Measurements from ENCODE around the gene FADS6.
"Not testable (repeated sequence)": the region's sequence is repeated elsewhere in the genome, so short reads cannot be mapped to it uniquely, and the experiment has no call there.

FADS6 gene

GRCh38 chr17:74873874-74874614, 19.4 kb downstream of the FADS6 start:
- peaks cover 15 to 16% of the 10 kb centered on the region in 2 experiments for H3K4me1 ChIP-seq (ENCODE audit: control insufficient read depth in 1 of 2, insufficient read depth in 1 of 2, low read depth in 1 of 2, low read length in 1 of 2)
- H3K9me3 ChIP-seq = no peaks in the 10 kb centered on the region
- TF ChIP-seq CTCF (IDR thresholded peaks at IDR 0.05) = no peak
- H3K27me3 ChIP-seq = peaks cover 8% of the 10 kb centered on the region
- H3K27ac ChIP-seq = peak overlapping the region; percentile 90
- H3K36me3 ChIP-seq = no peaks in the 10 kb centered on the region
- H3K4me3 ChIP-seq (ENCODE audit: low read depth in 1 of 2, low read length in 1 of 2) = peak overlapping the region; percentile 81 to 93

GRCh38 chr17:74873037-74873873, 20.2 kb downstream of the FADS6 start:
- Histone ChIP-seq H3K4me3 (ENCODE audit: low read depth in 1 of 2, low read length in 1 of 2) (peak overlapping the region; percentile 81 to 93), H3K27ac (peak overlapping the region; percentile 90), H3K27me3 (peaks cover 15% of the 10 kb centered on the region), H3K9me3 (no peaks in the 10 kb centered on the region), H3K4me1 (ENCODE audit: control insufficient read depth in 1 of 2, insufficient read depth in 1 of 2, low read depth in 1 of 2, low read length in 1 of 2) (peaks cover 15 to 16% of the 10 kb centered on the region in 2 experiments), H3K36me3 (no peaks in the 10 kb centered on the region)
- peak; percentile 7 for TF ChIP-seq CTCF (IDR thresholded peaks at IDR 0.05)

GRCh38 chr17:74872313-74873036, 21.0 kb downstream of the FADS6 start, which contains the start of gene FDXR:
TSS of gene FDXR (minus strand) at chr17:74872994. CDS start at chr17:74872944, 50 bp downstream.
- no peak for TF ChIP-seq CTCF (IDR thresholded peaks at IDR 0.05)
- no peaks in the 10 kb centered on the region for H3K9me3 ChIP-seq

GRCh38 chr17:74871356-74872076, 21.9 kb downstream of the FADS6 start:
- Histone ChIP-seq H3K27me3 (peaks cover 15% of the 10 kb centered on the region), H3K4me3 (ENCODE audit: low read depth in 1 of 2, low read length in 1 of 2) (no peak overlapping the region), H3K36me3 (no peaks in the 10 kb centered on the region), H3K4me1 (ENCODE audit: control insufficient read depth in 1 of 2, insufficient read depth in 1 of 2, low read depth in 1 of 2, low read length in 1 of 2) (peaks cover 15 to 16% of the 10 kb centered on the region in 2 experiments), H3K9me3 (no peaks in the 10 kb centered on the region), H3K27ac (no peak overlapping the region)
- no peak for TF ChIP-seq CTCF (IDR thresholded peaks at IDR 0.05)

More at GRCh38 chr17:74872313-74873036, 21.0 kb downstream of the FADS6 start, which contains the start of gene FDXR:
- Histone ChIP-seq H3K36me3 (no peaks in the 10 kb centered on the region), H3K27me3 (peaks cover 15% of the 10 kb centered on the region), H3K4me3 (ENCODE audit: low read depth in 1 of 2, low read length in 1 of 2) (peak within 1 kb of the TSS; percentile 81 to 93), H3K4me1 (ENCODE audit: control insufficient read depth in 1 of 2, insufficient read depth in 1 of 2, low read depth in 1 of 2, low read length in 1 of 2) (peaks cover 15 to 16% of the 10 kb centered on the region in 2 experiments), H3K27ac (peak within 1 kb of the TSS; percentile 90)

- H3K27me3 ChIP-seq = peaks cover 15% of the 10 kb centered on the region
- TF ChIP-seq CTCF (IDR thresholded peaks at IDR 0.05) = no peak
- no peak overlapping the region for H3K27ac ChIP-seq
- H3K36me3 ChIP-seq = no peaks in the 10 kb centered on the region
- H3K9me3 ChIP-seq = no peaks in the 10 kb centered on the region
- peaks cover 15 to 16% of the 10 kb centered on the region in 2 experiments for H3K4me1 ChIP-seq (ENCODE audit: control insufficient read depth in 1 of 2, insufficient read depth in 1 of 2, low read depth in 1 of 2, low read length in 1 of 2)
- no peak overlapping the region for H3K4me3 ChIP-seq (ENCODE audit: low read depth in 1 of 2, low read length in 1 of 2)
These were observed 22.9 kb downstream of the FADS6 start for GRCh38 chr17:74870512-74870911.

- H3K36me3 ChIP-seq; H3K27ac ChIP-seq; H3K9me3 ChIP-seq; H3K4me3 ChIP-seq (ENCODE audit: low read depth in 1 of 2, low read length in 1 of 2): not testable (repeated sequence)
- peaks cover 15% of the 10 kb centered on the region for H3K27me3 ChIP-seq
- H3K4me1 ChIP-seq (ENCODE audit: control insufficient read depth in 1 of 2, insufficient read depth in 1 of 2, low read depth in 1 of 2, low read length in 1 of 2) = peaks cover 15 to 16% of the 10 kb centered on the region in 2 experiments
These were observed 23.4 kb downstream of the FADS6 start for GRCh38 chr17:74870028-74870427.

Measured in neutrophil (primary cell).